Keratinocyte (primary cell): Measurements from ENCODE around the gene CNPY1. TPM values are rescaled to one million over a fixed set of nuclear protein-coding genes. Genes with fewer than 3 reads are reported as not detected.

Experiments used
- DNase-seq: peaks from one replicate; pipeline ENCODE4 v3.0.0-alpha.2; 2011; ENCODE audit warnings: low read depth, missing footprints, low spot score
- FAIRE-seq: peaks from 2 replicates; lab custom pipeline; 2011; peaks lifted over from hg19 to GRCh38; lab: Jason Lieb, UNC
- H2AFZ ChIP-seq: 2 replicates; pipeline ENCODE4 v1.6.0; 2012; ENCODE audit warnings: low read length, control low read depth, inconsistent platforms; ENCODE audit not compliant: control insufficient read depth
- H3K27ac ChIP-seq: 2 replicates; pipeline ENCODE4 v1.5.1; 2011; ENCODE audit warnings: low read length; ENCODE audit not compliant: control insufficient read depth, insufficient read depth
- H3K27me3 ChIP-seq: 3 replicates; pipeline ENCODE4 v1.6.0; 2011; ENCODE audit warnings: low read length; ENCODE audit not compliant: control insufficient read depth, insufficient read depth; ENCODE audit errors: extremely low read depth
- H3K36me3 ChIP-seq, 2 experiments: 2 replicates in 1 of 2; 3 replicates in 1 of 2; pipeline ENCODE4 v1.5.1; 2011; ENCODE audit warnings: low read length in 2 of 2, mild to moderate bottlenecking in 1 of 2; ENCODE audit not compliant: control insufficient read depth in 2 of 2, insufficient read depth in 2 of 2; ENCODE audit errors: extremely low read depth in 1 of 2
- H3K4me1 ChIP-seq: 3 replicates; pipeline ENCODE4 v1.5.1; 2011; ENCODE audit warnings: low read length; ENCODE audit not compliant: control insufficient read depth, insufficient read depth; ENCODE audit errors: extremely low read depth
- H3K4me2 ChIP-seq: 3 replicates; pipeline ENCODE4 v1.6.0; 2011; ENCODE audit warnings: low read depth, low read length; ENCODE audit not compliant: control insufficient read depth, insufficient read depth; ENCODE audit errors: extremely low read depth
- H3K4me3 ChIP-seq, 3 experiments: fragments of 200-600 bp in 1 of 3; sonication (generic) in 1 of 3; 2 replicates in 2 of 3; 3 replicates in 1 of 3; pipeline ENCODE4 v1.5.1; 2011 to 2016; ENCODE audit warnings: low read length in 3 of 3, mild to moderate bottlenecking in 3 of 3, control low read depth in 2 of 3, inconsistent platforms in 1 of 3, low read depth in 1 of 3, mixed read lengths in 1 of 3, mixed run types in 1 of 3, moderate library complexity in 1 of 3; ENCODE audit not compliant: control insufficient read depth in 2 of 3, insufficient read depth in 2 of 3; ENCODE audit errors: extremely low read depth in 1 of 3
- H3K79me2 ChIP-seq: 2 replicates; pipeline ENCODE4 v1.6.0; 2012; ENCODE audit warnings: low read length; ENCODE audit not compliant: control insufficient read depth, insufficient read depth
- H3K9ac ChIP-seq: 3 replicates; pipeline ENCODE4 v1.6.0; 2011; ENCODE audit warnings: low read length; ENCODE audit not compliant: control insufficient read depth, insufficient read depth; ENCODE audit errors: extremely low read depth
- H3K9me1 ChIP-seq: 3 replicates; pipeline ENCODE4 v1.6.0; 2011; ENCODE audit warnings: low read length; ENCODE audit not compliant: control insufficient read depth, insufficient read depth; ENCODE audit errors: extremely low read depth
- H3K9me3 ChIP-seq: 2 replicates; pipeline ENCODE4 v1.5.1; 2012; ENCODE audit warnings: low read depth, low read length; ENCODE audit not compliant: control insufficient read depth
- H4K20me1 ChIP-seq: 3 replicates; pipeline ENCODE4 v1.6.0; 2011; ENCODE audit warnings: low read length; ENCODE audit not compliant: control insufficient read depth, insufficient read depth; ENCODE audit errors: extremely low read depth
- EZH2 ChIP-seq: IDR thresholded peaks from one replicate; pipeline ENCODE4 v1.6.1; 2012; ENCODE audit warnings: inconsistent platforms, mild to moderate bottlenecking, low read length, moderate library complexity
- dilution Hi-C: fragments of 300-500 bp; cut with MboI; formaldehyde crosslinking; loops from one replicate; pipeline ENCODE4 v1.7.0; 2020; ENCODE audit warnings: low sequenced_read_pairs; ENCODE audit not compliant: extremely low pct_ligation_motif_present
- polyA plus RNA-seq, 5 experiments: library from polyadenylated mRNA; depleted of rRNA in 3 of 5; stranded (reverse) in 3 of 5; stranded (forward) in 1 of 5; unstranded in 1 of 5; fragments of >200 nt; gene quantifications; 1 replicate in 1 of 5; 2 replicates in 3 of 5; 3 replicates in 1 of 5; pipeline versions ENCODE4 v1.2.1 to v1.2.3, GENCODE V29; 2011 to 2012; ENCODE audit warnings: missing spikeins in 2 of 5, low read depth in 1 of 5, low replicate concordance in 1 of 5
- TF ChIP-seq, protein P1 (sequence below), 3 experiments: IDR thresholded peaks in 1 of 3; conservative IDR thresholded peaks in 1 of 3; optimal IDR thresholded peaks in 1 of 3; 2 replicates in 2 of 3; 3 replicates in 1 of 3; pipeline versions ENCODE3 to v1.5.1; 2011; ENCODE audit warnings: low read length in 3 of 3, mild to moderate bottlenecking in 3 of 3, moderate library complexity in 2 of 3, control low read depth in 1 of 3, inconsistent platforms in 1 of 3; ENCODE audit not compliant: insufficient read depth in 2 of 3; ENCODE audit errors: extremely low read depth in 1 of 3

The CNPY1 gene
- polyA plus RNA-seq, 1 donor (not counting 4 experiments of a cell fraction or from before 2014, with no cell fraction given): not detected

DNA sequence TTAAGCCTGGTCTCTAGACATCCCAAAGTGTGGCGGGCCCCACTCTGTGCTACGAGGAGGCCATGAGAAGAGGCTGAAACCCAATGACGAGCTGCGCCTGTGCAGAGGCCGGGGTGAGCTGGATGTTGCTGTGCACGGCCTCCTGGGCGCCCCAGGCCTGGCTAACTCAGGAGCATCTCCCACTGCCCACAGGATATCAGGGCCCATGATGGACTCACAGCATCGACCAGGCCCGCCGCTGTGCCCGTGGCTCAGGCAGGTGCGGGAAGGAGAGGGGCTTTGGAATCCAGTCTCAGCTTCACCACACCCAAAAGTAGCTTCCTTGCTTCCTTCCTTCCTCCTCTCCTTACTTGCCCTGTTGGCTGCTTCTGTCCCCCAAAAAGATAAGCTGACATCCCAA lies 4.6 kb upstream of the CNPY1 start:
- DNase-seq: no peak
- H3K9me1 ChIP-seq: no peaks in the 10 kb centered on the region
- H3K4me2 ChIP-seq: no peak overlapping the region
- no peaks in the 10 kb centered on the region for H3K27me3 ChIP-seq
- no peaks in the 10 kb centered on the region for H4K20me1 ChIP-seq
- FAIRE-seq: no peak
- TF ChIP-seq EZH2: no peak
- TF ChIP-seq, protein P1, sequence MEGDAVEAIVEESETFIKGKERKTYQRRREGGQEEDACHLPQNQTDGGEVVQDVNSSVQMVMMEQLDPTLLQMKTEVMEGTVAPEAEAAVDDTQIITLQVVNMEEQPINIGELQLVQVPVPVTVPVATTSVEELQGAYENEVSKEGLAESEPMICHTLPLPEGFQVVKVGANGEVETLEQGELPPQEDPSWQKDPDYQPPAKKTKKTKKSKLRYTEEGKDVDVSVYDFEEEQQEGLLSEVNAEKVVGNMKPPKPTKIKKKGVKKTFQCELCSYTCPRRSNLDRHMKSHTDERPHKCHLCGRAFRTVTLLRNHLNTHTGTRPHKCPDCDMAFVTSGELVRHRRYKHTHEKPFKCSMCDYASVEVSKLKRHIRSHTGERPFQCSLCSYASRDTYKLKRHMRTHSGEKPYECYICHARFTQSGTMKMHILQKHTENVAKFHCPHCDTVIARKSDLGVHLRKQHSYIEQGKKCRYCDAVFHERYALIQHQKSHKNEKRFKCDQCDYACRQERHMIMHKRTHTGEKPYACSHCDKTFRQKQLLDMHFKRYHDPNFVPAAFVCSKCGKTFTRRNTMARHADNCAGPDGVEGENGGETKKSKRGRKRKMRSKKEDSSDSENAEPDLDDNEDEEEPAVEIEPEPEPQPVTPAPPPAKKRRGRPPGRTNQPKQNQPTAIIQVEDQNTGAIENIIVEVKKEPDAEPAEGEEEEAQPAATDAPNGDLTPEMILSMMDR (optimal IDR thresholded peaks at IDR 0.05 in 1 of 3, IDR thresholded peaks at IDR 0.05 in 1 of 3, conservative IDR thresholded peaks at IDR 0.05 in 1 of 3; ENCODE audit: extremely low read depth in 1 of 3, insufficient read depth in 2 of 3, low read length in 3 of 3): no peak
- no peak overlapping the region for H3K9ac ChIP-seq
- H2AFZ ChIP-seq: no peak overlapping the region
- H3K79me2 ChIP-seq: no peaks in the 10 kb centered on the region
- dilution Hi-C loops: no loop called here
- H3K4me1 ChIP-seq: peaks cover 12% of the 10 kb centered on the region
- no peak overlapping the region for H3K27ac ChIP-seq
- H3K4me3 ChIP-seq: no peak overlapping the region
- H3K9me3 ChIP-seq: no peaks in the 10 kb centered on the region
- no peaks in the 10 kb centered on the region for H3K36me3 ChIP-seq

DNA sequence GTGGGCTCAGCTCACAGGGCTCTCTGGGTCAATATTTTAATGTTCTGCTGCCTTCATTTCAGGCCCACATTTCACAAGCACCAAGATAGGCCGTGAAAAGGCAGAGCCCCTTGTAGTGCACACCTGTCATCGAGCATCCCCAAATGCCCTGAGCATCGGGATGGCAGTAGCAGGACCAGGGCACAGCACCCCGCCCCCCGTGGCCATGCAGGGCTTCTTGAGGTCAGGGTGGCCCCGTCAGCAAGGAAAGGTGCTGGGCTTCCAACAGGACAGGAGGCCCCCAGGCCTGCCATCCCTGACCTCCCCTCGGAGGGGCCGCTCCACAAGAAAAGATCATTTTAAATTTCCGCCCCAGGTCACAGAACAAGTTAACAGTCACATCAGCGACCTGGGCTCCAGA lies 2.9 kb upstream of the CNPY1 start:
- H3K4me1 ChIP-seq: peaks cover 12% of the 10 kb centered on the region

More for the DNA sequence above, 2.9 kb upstream of the CNPY1 start:
- FAIRE-seq: no peak
- Histone ChIP-seq H3K4me2 (no peak overlapping the region), H3K27me3 (peaks cover 9% of the 10 kb centered on the region), H3K4me3 (no peak overlapping the region), H3K9ac (no peak overlapping the region), H2AFZ (no peak overlapping the region), H3K36me3 (no peaks in the 10 kb centered on the region), H3K9me3 (no peaks in the 10 kb centered on the region), H4K20me1 (no peaks in the 10 kb centered on the region), H3K27ac (no peak overlapping the region), H3K79me2 (no peaks in the 10 kb centered on the region), H3K9me1 (no peaks in the 10 kb centered on the region)
- TF ChIP-seq EZH2: no peak
- TF ChIP-seq, protein P1 (optimal IDR thresholded peaks at IDR 0.05 in 1 of 3, IDR thresholded peaks at IDR 0.05 in 1 of 3, conservative IDR thresholded peaks at IDR 0.05 in 1 of 3; ENCODE audit: extremely low read depth in 1 of 3, insufficient read depth in 2 of 3, low read length in 3 of 3): no peak
- DNase-seq: no peak
- dilution Hi-C loops: no loop called here
